ENCODE results near the gene POU4F2.

The POU4F2 gene

GRCh38 chr4:146654687-146655520, 16.2 kb downstream of the POU4F2 start:
- TF ChIP-seq CTCF (IDR thresholded peaks at IDR 0.05) (peak; percentile 62), ZFX (IDR thresholded peaks at IDR 0.05; ENCODE audit: borderline replicate concordance) (no peak)
- no peak overlapping the region for H3K27ac ChIP-seq

- no peak for TF ChIP-seq CTCF (IDR thresholded peaks at IDR 0.05)
- TF ChIP-seq ZFX (IDR thresholded peaks at IDR 0.05; ENCODE audit: borderline replicate concordance) = no peak
- no peak overlapping the region for H3K27ac ChIP-seq
Observed at GRCh38 chr4:146655521-146655856, 16.8 kb downstream of the POU4F2 start.

GRCh38 chr4:146661367-146661766, 22.7 kb downstream of the POU4F2 start:
- no peak overlapping the region for H3K27ac ChIP-seq
- TF ChIP-seq CTCF (IDR thresholded peaks at IDR 0.05) (no peak), ZFX (IDR thresholded peaks at IDR 0.05; ENCODE audit: borderline replicate concordance) (no peak)

GRCh38 chr4:146663968-146664311, 25.2 kb downstream of the POU4F2 start:
- peak overlapping the region; percentile 31; the same call in 1 of the 2 replicates for H3K27ac ChIP-seq

GRCh38 chr4:146674829-146675570, 36.3 kb downstream of the POU4F2 start:
- no peak overlapping the region for H3K27ac ChIP-seq
- TF ChIP-seq CTCF (IDR thresholded peaks at IDR 0.05) (no peak), ZFX (IDR thresholded peaks at IDR 0.05; ENCODE audit: borderline replicate concordance) (no peak)

All from 22Rv1 (cell line).